ENCODE measurements around the gene ARMC5. TPM values are rescaled to one million over a fixed set of nuclear protein-coding genes. Genes with fewer than 3 reads are reported as not detected.

ARMC5 gene
- total and polyA plus RNA-seq, 12 donors, result 3.8 to 11.9 (median 6.6) TPM

- no peaks in the 10 kb centered on the region for H3K9me3 ChIP-seq
- no peak for DNase-seq
- no peak for ATAC-seq
- no peak overlapping the region for H3K4me3 ChIP-seq
- WGBS, 2 donors, result 92 to 96% methylated on average over 20 of the region's 20 CpGs
- no peak overlapping the region for H3K27ac ChIP-seq
- H3K4me1 ChIP-seq, result peaks cover 0 to 13% (median 2%) of the 10 kb centered on the region in 9 donors
- peaks cover 0 to 59% (median 28%) of the 10 kb centered on the region in 9 donors for H3K36me3 ChIP-seq
- intact Hi-C loops (cut with DNase I), result loop anchor here in 2 of 10 donors (10.0 kb wide), 1 partner anchor 409 kb away; the partner anchor contains the start of gene ZNF267 (in 2 of the 2)
- peaks cover 0 to under 1% (median 0%) of the 10 kb centered on the region in 7 donors for H3K27me3 ChIP-seq
- TF ChIP-seq CTCF (IDR thresholded peaks at IDR 0.05), result no peak
Observed at GRCh38 chr16:31465788-31466370, 6.6 kb downstream of the ARMC5 start.

- intact Hi-C loops (cut with DNase I), result loop anchor here in 2 of 10 donors (10.0 kb wide), 1 partner anchor 408 kb away; the partner anchor contains the start of gene ZNF267 (in 2 of the 2)
- Histone ChIP-seq H3K27ac (peak overlapping the region in 4 of 10 donors; percentile 20 to 65 (median 44)), H3K4me3 (no peak overlapping the region), H3K4me1 (peaks cover 0 to 16% (median 7%) of the 10 kb centered on the region in 9 donors), H3K27me3 (peaks cover 0 to 6% (median 0%) of the 10 kb centered on the region in 7 donors), H3K36me3 (peaks cover 0 to 59% (median 28%) of the 10 kb centered on the region in 9 donors), H3K9me3 (no peaks in the 10 kb centered on the region)
- DNase-seq (no peak), ATAC-seq (no peak)
- WGBS, 2 donors, result 95 to 96% methylated on average over 18 of the region's 18 CpGs
- TF ChIP-seq CTCF (IDR thresholded peaks at IDR 0.05), result no peak
Observed at GRCh38 chr16:31466381-31466841, 7.1 kb downstream of the ARMC5 start.

- ATAC-seq, result no peak
- H3K27me3 ChIP-seq, result peaks cover 0 to 15% (median 0%) of the 10 kb centered on the region in 7 donors
- TF ChIP-seq CTCF (IDR thresholded peaks at IDR 0.05), result no peak
- intact Hi-C loops (cut with DNase I), result loop anchor here in 2 of 10 donors (10.0 kb wide), 1 partner anchor 408 kb away; the partner anchor contains the start of gene ZNF267 (in 2 of the 2)
- peaks cover 0 to 52% (median 24%) of the 10 kb centered on the region in 9 donors for H3K36me3 ChIP-seq
- DNase-seq, result no peak
- peaks cover 3 to 19% (median 9%) of the 10 kb centered on the region in 9 donors for H3K4me1 ChIP-seq
- H3K9me3 ChIP-seq, result no peaks in the 10 kb centered on the region
- no peak overlapping the region for H3K4me3 ChIP-seq
- WGBS, 2 donors, result 79 to 83% methylated on average over 5 of the region's 5 CpGs
- H3K27ac ChIP-seq, result peak overlapping the region in 4 of 10 donors; percentile 20 to 65 (median 44)
Observed at GRCh38 chr16:31467151-31467773, 8.0 kb downstream of the ARMC5 start.

- DNase-seq (no peak), ATAC-seq (no peak)
- peaks cover 0 to 21% (median 0%) of the 10 kb centered on the region in 7 donors for H3K27me3 ChIP-seq
- no peaks in the 10 kb centered on the region for H3K9me3 ChIP-seq
- intact Hi-C loops (cut with DNase I), result loop anchor here in 2 of 10 donors (10.0 kb wide), 1 partner anchor 407 kb away; the partner anchor contains the start of gene ZNF267 (in 2 of the 2)
- peaks cover 7 to 25% (median 12%) of the 10 kb centered on the region in 9 donors for H3K4me1 ChIP-seq
- WGBS, 2 donors, result 83 to 94% methylated on average over 5 of the region's 5 CpGs
- H3K4me3 ChIP-seq, result no peak overlapping the region
- H3K27ac ChIP-seq, result no peak overlapping the region
- no peak for TF ChIP-seq CTCF (IDR thresholded peaks at IDR 0.05)
- H3K36me3 ChIP-seq, result peaks cover 0 to 46% (median 19%) of the 10 kb centered on the region in 9 donors
Observed at GRCh38 chr16:31467858-31468257, 8.6 kb downstream of the ARMC5 start.
